Esophagus squamous epithelium (tissue), 4 donors: Measurements from ENCODE around the gene CENPS.
"Not testable (repeated sequence)": the region's sequence is repeated elsewhere in the genome, so short reads cannot be mapped to it uniquely, and the experiment has no call there.

Experiments used
- CTCF ChIP-seq, 6 experiments: fragments of 450-650 bp in 4 of 6; fragments of 200-600 bp in 2 of 6; sonication (generic) in 2 of 6; IDR thresholded peaks; one replicate each; pipeline ENCODE4 v1.5.1; 2016 to 2019; ENCODE audit warnings: antibody characterized with exemption in 6 of 6, mild to moderate bottlenecking in 4 of 6, moderate library complexity in 4 of 6
- POLR2A ChIP-seq, 4 donors: fragments of 450-650 bp; IDR thresholded peaks; one replicate each; pipeline ENCODE4 v1.6.1; 2017; ENCODE audit warnings: antibody characterized with exemption in 4 of 4, mild to moderate bottlenecking in 4 of 4, moderate library complexity in 3 of 4

GRCh38 chr1:10426535-10426848 is 3.7 kb upstream of the CENPS start:
- not testable (repeated sequence) for TF ChIP-seq POLR2A, CTCF (IDR thresholded peaks at IDR 0.05)
